Motor neuron (in vitro differentiated cells): Measurements from ENCODE around the gene PDE4D. TPM values are rescaled to one million over a fixed set of nuclear protein-coding genes. Genes with fewer than 3 reads are reported as not detected.

Experiments used
- ATAC-seq, 8 experiments: fragments of 200-7000 bp; cut with Tn5 transposase; replicated peaks in 6 of 8; 2 replicates each; pipeline ENCODE4 v1.8.0; 2021; ENCODE audit warnings: mild to moderate bottlenecking in 8 of 8, moderate library complexity in 8 of 8
- H3K27ac ChIP-seq, 2 donors: fragments of 250-450 bp; sonication (Bioruptor Pico); 2 replicates each; pipeline ENCODE4 v1.9.0; 2021; ENCODE audit warnings: antibody characterized with exemption in 2 of 2, mild to moderate bottlenecking in 2 of 2, moderate library complexity in 1 of 2
- H3K4me1 ChIP-seq, 2 donors: fragments of 250-450 bp; sonication (Bioruptor Pico); replicated peaks in 1 of 2; 2 replicates each; pipeline ENCODE4 v1.6.1; 2021; ENCODE audit warnings: antibody characterized with exemption in 2 of 2, mild to moderate bottlenecking in 2 of 2, moderate library complexity in 1 of 2
- H3K4me3 ChIP-seq, 5 donors: fragments of 250-450 bp; sonication (Bioruptor Pico); 2 replicates each; pipeline ENCODE4 v1.9.0; 2021; ENCODE audit warnings: antibody characterized with exemption in 5 of 5, mild to moderate bottlenecking in 5 of 5, moderate library complexity in 4 of 5
- WGBS, 10 experiments: fragments of 450-650 bp; shearing (Covaris generic); methylation state at CpG; one replicate each; pipeline ENCODE4 v1.0.0; 2022; 5-methylcytosine and 5-hydroxymethylcytosine counted together
- in situ Hi-C, 9 experiments: fragments of 400-800 bp; cut with MboI; loops; one replicate each; pipeline ENCODE4 v1.15.0; 2021; ENCODE audit warnings: low sequenced_read_pairs in 9 of 9, low pct_unique_long_range_greater_than_20kb in 2 of 9; ENCODE audit not compliant: unreplicated experiment in 9 of 9
- total RNA-seq, 8 experiments: library from RNA; unstranded; fragments of 300-600 nt; gene quantifications; 2 replicates each; pipeline versions ENCODE4 v1.2.3 to v1.2.4, GENCODE V29; 2022

Gene PDE4D
- total RNA-seq, 8 experiments from 2014 or later = 10.1 to 57.2 (median 23.7) TPM

DNA sequence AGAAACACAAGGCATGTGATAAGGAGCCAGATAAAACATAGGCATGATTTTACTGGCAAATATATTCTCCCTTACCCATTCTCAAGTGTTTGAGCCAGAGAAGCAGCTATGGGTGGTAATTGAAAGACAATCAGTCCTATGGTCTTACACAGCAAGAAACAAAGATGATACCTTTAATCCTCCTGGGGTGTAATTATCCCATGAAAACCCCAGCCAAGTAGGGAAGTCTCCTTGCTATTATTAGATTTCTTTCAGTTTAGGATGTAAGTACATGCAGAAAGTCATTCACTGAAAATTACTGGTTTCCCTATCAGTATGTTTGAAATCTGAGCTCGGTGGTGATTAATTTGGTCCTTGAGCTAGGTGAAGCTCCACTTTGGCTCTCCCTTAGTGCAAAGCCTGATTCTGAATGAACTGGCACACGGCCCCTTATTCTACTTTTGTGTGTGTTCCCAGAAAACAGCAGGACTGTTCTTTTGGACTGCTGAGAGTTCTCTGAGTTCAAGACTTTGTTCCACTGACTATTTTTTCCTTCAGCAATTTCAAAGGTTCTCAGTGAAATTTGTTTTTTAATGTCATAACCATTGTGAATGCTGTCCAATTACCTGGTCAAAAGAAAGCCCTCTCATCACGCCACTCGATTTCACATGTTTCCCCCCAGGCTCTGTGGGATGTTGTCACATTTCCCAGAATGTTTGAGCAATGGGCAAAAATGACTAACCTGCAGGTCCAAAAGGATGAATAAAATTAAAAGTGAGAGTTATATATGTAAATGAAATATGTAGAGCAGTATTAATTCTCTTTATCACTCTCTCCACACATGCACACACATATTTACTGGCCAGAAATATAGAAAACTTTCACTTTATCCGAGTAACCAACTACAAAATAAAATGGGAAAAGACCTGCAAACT is 967.6 kb downstream of the PDE4D start:
- no peak for ATAC-seq
- Histone ChIP-seq H3K4me3 (no peak overlapping the region), H3K4me1 (peaks cover 0 to 2% of the 10 kb centered on the region in 2 donors), H3K27ac (no peak overlapping the region)
- WGBS, 10 experiments = 3 to 96% (median 43%) methylated on average over 1 to 5 of the region's 5 CpGs
- in situ Hi-C loops = no loop called here

- no peak for ATAC-seq
- whole genome bisulfite sequencing, 10 experiments = 6 to 51% (median 17%) methylated on average over 2 to 5 of the region's 5 CpGs; no CpG with 5 or more reads in 1 of the 10 experiments
- in situ Hi-C loops = loop anchor here in 1 of 9 experiments (25.0 kb wide), 1 partner anchor 88 kb away; no protein-coding TSS in a partner anchor
Observed at GRCh38 chr5:58924306-58924705, 969.2 kb downstream of the PDE4D start.

GRCh38 chr5:58923355-58923754 is 970.2 kb downstream of the PDE4D start:
- Histone ChIP-seq H3K4me3 (no peak overlapping the region), H3K27ac (no peak overlapping the region), H3K4me1 (peaks cover 5 to 18% of the 10 kb centered on the region in 2 donors)
- no peak for ATAC-seq
- 0 to 100% (median 100%) methylated on average over 1 to 2 of the region's 2 CpGs; no CpG with 5 or more reads in 2 of the 10 experiments for WGBS, 10 experiments
- in situ Hi-C loops = loop anchor here in 1 of 9 experiments (25.0 kb wide), 1 partner anchor 89 kb away; no protein-coding TSS in a partner anchor

More at GRCh38 chr5:58924306-58924705, 969.2 kb downstream of the PDE4D start:
- H3K4me3 ChIP-seq = no peak overlapping the region
- H3K27ac ChIP-seq = no peak overlapping the region
- H3K4me1 ChIP-seq = peaks cover 5 to 17% of the 10 kb centered on the region in 2 donors

- Histone ChIP-seq H3K27ac (no peak overlapping the region), H3K4me3 (no peak overlapping the region), H3K4me1 (peaks cover 5 to 18% of the 10 kb centered on the region in 2 donors)
- 33 to 100% (median 85%) methylated on average over 1 to 13 of the region's 15 CpGs for WGBS, 10 experiments
- in situ Hi-C loops = loop anchor here in 1 of 9 experiments (25.0 kb wide), 1 partner anchor 90 kb away; no protein-coding TSS in a partner anchor
- ATAC-seq = peak in 1 of 8 experiments; percentile 69
Observed at GRCh38 chr5:58922461-58923171, 970.9 kb downstream of the PDE4D start.

DNA sequence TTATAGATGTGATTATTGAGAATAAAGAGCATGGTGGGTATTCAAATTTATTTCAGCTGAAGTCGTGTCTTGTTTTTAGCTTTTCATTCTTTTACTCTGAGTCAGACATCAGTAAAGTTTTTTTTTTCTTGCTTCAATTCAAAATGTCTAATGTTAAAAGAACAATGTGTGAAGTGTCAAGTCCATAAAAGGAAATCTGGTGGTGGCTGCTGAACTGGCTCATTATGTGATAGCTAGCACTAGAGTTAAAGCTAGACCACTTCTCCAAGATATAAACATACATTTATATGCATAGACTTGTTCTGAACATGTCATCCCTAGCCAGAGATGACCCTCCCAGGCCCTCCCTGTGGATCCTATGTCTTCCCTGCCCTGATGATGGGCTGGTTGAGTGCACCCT is 972.4 kb downstream of the PDE4D start:
- 0 to 78% (median 45%) methylated on average over 1 of the region's 1 CpG; no CpG with 5 or more reads in 2 of the 10 experiments for WGBS, 10 experiments
- H3K4me3 ChIP-seq = no peak overlapping the region
- peak in 7 of 8 experiments; percentile 21 to 90 (median 47) for ATAC-seq
- in situ Hi-C loops = loop anchor here in 1 of 9 experiments (25.0 kb wide), 1 partner anchor 91 kb away; no protein-coding TSS in a partner anchor
- peaks cover 5 to 18% of the 10 kb centered on the region in 2 donors for H3K4me1 ChIP-seq
- no peak overlapping the region for H3K27ac ChIP-seq

DNA sequence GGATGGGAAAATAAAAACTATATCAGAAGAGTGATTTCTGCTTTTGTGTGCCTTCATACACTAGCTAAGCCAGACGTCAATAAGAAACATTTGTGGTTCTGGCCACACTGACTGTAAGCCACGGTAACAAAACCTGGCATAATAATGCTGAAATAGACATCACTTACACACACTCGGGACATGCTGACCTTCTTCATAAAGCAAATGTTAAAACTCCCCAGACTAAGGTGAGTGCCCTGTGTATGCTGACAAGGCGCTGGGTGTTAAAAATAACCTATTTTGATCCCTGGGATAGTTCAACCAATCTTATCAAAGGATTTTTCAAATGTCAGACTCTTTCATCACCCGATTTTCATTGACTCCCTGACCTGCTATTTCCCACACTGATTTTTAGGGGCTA is 973.7 kb downstream of the PDE4D start:
- peak in 4 of 8 experiments; percentile 35 to 69 (median 46) for ATAC-seq
- no peak overlapping the region for H3K27ac ChIP-seq
- 17 to 94% (median 50%) methylated on average over 1 to 5 of the region's 5 CpGs; no CpG with 5 or more reads in 2 of the 10 experiments for WGBS, 10 experiments
- no peak overlapping the region for H3K4me3 ChIP-seq
- peaks cover 5 to 18% of the 10 kb centered on the region in 2 donors for H3K4me1 ChIP-seq
- in situ Hi-C loops = loop anchor here in 1 of 9 experiments (25.0 kb wide), 1 partner anchor 92 kb away; no protein-coding TSS in a partner anchor
